Measurements from ENCODE around the gene TMEM52B.
A peak's percentile ranks its signal among the peaks of the same experiment; 100 is the strongest.
"Not testable (repeated sequence)": the region's sequence is repeated elsewhere in the genome, so short reads cannot be mapped to it uniquely, and the experiment has no call there.

The TMEM52B gene

GRCh38 chr12:10211940-10212738, 33.3 kb downstream of the TMEM52B start:
- DNase-seq = peak; percentile 89 to 90

- peak; percentile 86 to 89 for DNase-seq
Measured at GRCh38 chr12:10212739-10213131, 33.9 kb downstream of the TMEM52B start, which contains the start of gene GABARAPL1. GABARAPL1 (plus strand) TSS chr12:10212877; CDS start chr12:10213130, 253 bp downstream.

GRCh38 chr12:10213168-10214135, 34.6 kb downstream of the TMEM52B start:
- DNase-seq = peak; percentile 84 to 87

- DNase-seq = no peak
Measured at GRCh38 chr12:10214136-10214894, 35.5 kb downstream of the TMEM52B start.

GRCh38 chr12:10214895-10215267, 36.0 kb downstream of the TMEM52B start:
- peak in 1 of 2 donors; percentile 17 for DNase-seq

GRCh38 chr12:10215436-10215835, 36.6 kb downstream of the TMEM52B start:
- DNase-seq = peak in 1 of 2 donors; percentile 60

GRCh38 chr12:10215946-10216345, 37.1 kb downstream of the TMEM52B start:
- DNase-seq = peak; percentile 18 to 56

GRCh38 chr12:10218021-10218420, 39.2 kb downstream of the TMEM52B start:
- DNase-seq = no peak

- no peak for DNase-seq
Measured at GRCh38 chr12:10220398-10221077, 41.7 kb downstream of the TMEM52B start.

- no peak for DNase-seq
Measured at GRCh38 chr12:10221846-10222245, 43.0 kb downstream of the TMEM52B start.

GRCh38 chr12:10223208-10223607, 44.4 kb downstream of the TMEM52B start:
- no peak for DNase-seq

- DNase-seq = not testable (repeated sequence)
Measured at GRCh38 chr12:10225426-10225825, 46.6 kb downstream of the TMEM52B start.

GRCh38 chr12:10226086-10226485, 47.3 kb downstream of the TMEM52B start:
- no peak for DNase-seq

- DNase-seq = no peak
Measured at GRCh38 chr12:10226731-10227130, 47.9 kb downstream of the TMEM52B start.

GRCh38 chr12:10227648-10228047, 48.8 kb downstream of the TMEM52B start:
- no peak for DNase-seq

- DNase-seq = no peak
Measured at GRCh38 chr12:10234562-10234961, 55.7 kb downstream of the TMEM52B start.

GRCh38 chr12:10235761-10236631, 57.2 kb downstream of the TMEM52B start:
- peak; percentile 21 to 64 for DNase-seq

- no peak for DNase-seq
Measured at GRCh38 chr12:10236720-10237119, 57.9 kb downstream of the TMEM52B start.

GRCh38 chr12:10238526-10238925, 59.7 kb downstream of the TMEM52B start:
- no peak for DNase-seq

- DNase-seq = no peak
Measured at GRCh38 chr12:10241290-10241689, 62.5 kb downstream of the TMEM52B start.

Measured in CD4-positive, alpha-beta T cell treated with Interferon alpha-2 for 1 hour (primary cell).